ENCODE results near the gene RHOF. TPM values are rescaled to one million over a fixed set of nuclear protein-coding genes. Genes with fewer than 3 reads are reported as not detected.

The RHOF gene
- total and polyA plus RNA-seq, 7 donors: 7.6 to 132 (median 15.0) TPM

- Histone ChIP-seq H3K4me3 (no peak overlapping the region), H3K27ac (no peak overlapping the region)
- intact Hi-C loops (cut with DNase I): loop anchor here (10.0 kb wide), 1 partner anchor 236 kb away; no protein-coding TSS in a partner anchor
Measured at GRCh38 chr12:121770388-121770787, 23.1 kb downstream of the RHOF start.

GRCh38 chr12:121769831-121770301 is 23.6 kb downstream of the RHOF start:
- intact Hi-C loops (cut with DNase I): loop anchor here (5.0 to 10.0 kb wide), 2 partner anchors 58 to 235 kb away; partner anchors contain the start of gene TMEM120B
- Histone ChIP-seq H3K27me3 (no peaks in the 10 kb centered on the region), H3K4me3 (no peak overlapping the region), H3K9me3 (no peaks in the 10 kb centered on the region), H3K4me1 (peaks cover 0 to 48% (median 42%) of the 10 kb centered on the region in 4 donors), H3K27ac (no peak overlapping the region), H3K36me3 (no peaks in the 10 kb centered on the region)
- no peak for DNase-seq
- TF ChIP-seq POLR2AphosphoS5 (IDR thresholded peaks at IDR 0.05): no peak
- TF ChIP-seq POLR2A (IDR thresholded peaks at IDR 0.05): no peak
- no peak for TF ChIP-seq EP300 (IDR thresholded peaks at IDR 0.05)
- TF ChIP-seq CTCF (IDR thresholded peaks at IDR 0.05): no peak
- 69 to 79% methylated on average over 11 of the region's 11 CpGs for WGBS, 2 donors

More at GRCh38 chr12:121770388-121770787, 23.1 kb downstream of the RHOF start:
- DNase-seq: no peak
- WGBS, 2 donors: 84 to 95% methylated on average over 9 of the region's 9 CpGs
- Histone ChIP-seq H3K27me3 (no peaks in the 10 kb centered on the region), H3K4me1 (peaks cover 0 to 45% (median 40%) of the 10 kb centered on the region in 4 donors), H3K36me3 (no peaks in the 10 kb centered on the region), H3K9me3 (no peaks in the 10 kb centered on the region)
- TF ChIP-seq CTCF (IDR thresholded peaks at IDR 0.05): no peak
- no peak for TF ChIP-seq EP300 (IDR thresholded peaks at IDR 0.05)
- TF ChIP-seq POLR2AphosphoS5 (IDR thresholded peaks at IDR 0.05): no peak
- no peak for TF ChIP-seq POLR2A (IDR thresholded peaks at IDR 0.05)

- no peak for TF ChIP-seq POLR2A (IDR thresholded peaks at IDR 0.05)
- TF ChIP-seq EP300 (IDR thresholded peaks at IDR 0.05): no peak
- no peak for TF ChIP-seq POLR2AphosphoS5 (IDR thresholded peaks at IDR 0.05)
- no peak for TF ChIP-seq CTCF (IDR thresholded peaks at IDR 0.05)
- H3K36me3 ChIP-seq: no peaks in the 10 kb centered on the region
- WGBS, 2 donors: 95% methylated on average over 9 of the region's 9 CpGs
- intact Hi-C loops (cut with DNase I): loop anchor here (5.0 kb wide), 1 partner anchor 57 kb away; the partner anchor contains the start of gene TMEM120B
- H3K27ac ChIP-seq: no peak overlapping the region
- no peak overlapping the region for H3K4me3 ChIP-seq
- no peaks in the 10 kb centered on the region for H3K27me3 ChIP-seq
- H3K4me1 ChIP-seq: peaks cover 0 to 48% (median 42%) of the 10 kb centered on the region in 4 donors
- DNase-seq: no peak
- H3K9me3 ChIP-seq: no peaks in the 10 kb centered on the region
Measured at GRCh38 chr12:121769297-121769830, 24.1 kb downstream of the RHOF start.

- peak; percentile 85 for DNase-seq
- H3K27ac ChIP-seq: peak overlapping the region; percentile 65 to 81 (median 68)
- 79 to 85% methylated on average over 10 of the region's 10 CpGs for WGBS, 2 donors
- no peaks in the 10 kb centered on the region for H3K27me3 ChIP-seq
- no peaks in the 10 kb centered on the region for H3K9me3 ChIP-seq
- no peaks in the 10 kb centered on the region for H3K36me3 ChIP-seq
- peaks cover 0 to 42% (median 36%) of the 10 kb centered on the region in 4 donors for H3K4me1 ChIP-seq
- intact Hi-C loops (cut with DNase I): loop anchor here (5.0 kb wide), 1 partner anchor 55 kb away; the partner anchor contains the start of gene TMEM120B
- H3K4me3 ChIP-seq: peak overlapping the region in 1 of 4 donors; percentile 11
- TF ChIP-seq POLR2AphosphoS5 (IDR thresholded peaks at IDR 0.05): peak in 1 of 4 donors; percentile 34
- TF ChIP-seq POLR2A (IDR thresholded peaks at IDR 0.05): no peak
Measured at GRCh38 chr12:121767525-121768016, 25.9 kb downstream of the RHOF start.

- Histone ChIP-seq H3K27me3 (no peaks in the 10 kb centered on the region), H3K4me1 (peaks cover 0 to 53% (median 47%) of the 10 kb centered on the region in 4 donors), H3K4me3 (no peak overlapping the region), H3K9me3 (no peaks in the 10 kb centered on the region), H3K36me3 (no peaks in the 10 kb centered on the region), H3K27ac (peak overlapping the region in 3 of 4 donors; percentile 52 to 81 (median 67))
- intact Hi-C loops (cut with DNase I): loop anchor here (5.0 kb wide), 1 partner anchor 54 kb away; the partner anchor contains the start of gene TMEM120B
- no peak for DNase-seq
- WGBS, 2 donors: 96% methylated on average over 5 of the region's 5 CpGs
- TF ChIP-seq POLR2A (IDR thresholded peaks at IDR 0.05) (no peak), EP300 (IDR thresholded peaks at IDR 0.05) (no peak), POLR2AphosphoS5 (IDR thresholded peaks at IDR 0.05) (no peak), CTCF (IDR thresholded peaks at IDR 0.05) (no peak)
Measured at GRCh38 chr12:121766290-121767039, 27.0 kb downstream of the RHOF start.

Measured in sigmoid colon (tissue), 7 donors.